ENCODE measurements around the gene OPCML. TPM values are rescaled to one million over a fixed set of nuclear protein-coding genes. Genes with fewer than 3 reads are reported as not detected.

Gene OPCML
- total RNA-seq, 1 donor from 2014 or later: not detected

GRCh38 chr11:132640952-132641351 is 891.3 kb downstream of the OPCML start:
- no peak for DNase-seq

- DNase-seq: no peak
Observed at GRCh38 chr11:132639986-132640385, 892.3 kb downstream of the OPCML start.

DNA sequence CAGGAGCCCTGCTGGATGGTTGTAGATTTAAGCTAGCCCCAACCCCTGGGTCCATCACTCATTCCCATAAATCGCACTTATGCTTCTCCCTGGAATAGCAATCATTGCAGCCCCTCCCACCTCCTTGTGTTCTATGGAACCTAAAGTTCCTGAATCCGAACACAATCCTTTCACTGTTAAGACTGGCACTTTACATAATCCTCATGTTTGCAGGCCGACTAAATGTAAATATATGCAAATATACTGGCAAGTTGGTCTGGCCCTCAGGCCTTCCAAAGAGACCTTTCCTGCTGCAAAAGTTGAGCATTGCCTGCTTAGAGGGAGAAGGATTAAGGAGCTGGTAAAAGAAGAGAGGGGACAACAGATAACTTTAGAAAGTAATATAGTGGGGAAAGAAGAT is 892.9 kb downstream of the OPCML start:
- DNase-seq: no peak

GRCh38 chr11:132638423-132638822 is 893.9 kb downstream of the OPCML start:
- no peak for DNase-seq

GRCh38 chr11:132636523-132636922 is 895.8 kb downstream of the OPCML start:
- DNase-seq: no peak

- DNase-seq: peak; percentile 83
Observed at GRCh38 chr11:132632641-132633124, 899.6 kb downstream of the OPCML start.

- DNase-seq: no peak
Observed at GRCh38 chr11:132631989-132632388, 900.3 kb downstream of the OPCML start.

- no peak for DNase-seq
Observed at GRCh38 chr11:132627981-132628380, 904.3 kb downstream of the OPCML start.

DNA sequence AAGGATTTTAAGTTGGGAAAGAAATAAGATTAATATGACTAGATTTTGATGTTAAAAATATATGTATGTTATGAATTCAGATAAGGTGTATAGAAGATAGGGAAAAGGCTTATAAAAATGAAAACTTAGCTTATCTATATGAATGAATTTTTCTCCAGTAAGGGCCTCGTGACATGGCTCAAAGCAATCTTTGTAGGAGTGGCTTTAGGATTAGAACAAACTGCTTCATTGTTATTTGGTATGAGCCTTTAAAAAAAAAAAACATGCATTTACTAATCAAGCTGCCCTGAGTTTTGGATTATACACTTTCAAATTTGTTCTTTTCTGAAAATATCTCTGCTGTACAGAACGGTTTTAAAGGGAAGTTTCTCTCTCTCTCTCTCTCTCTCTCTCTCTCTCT is 905.9 kb downstream of the OPCML start:
- DNase-seq: no peak

DNA sequence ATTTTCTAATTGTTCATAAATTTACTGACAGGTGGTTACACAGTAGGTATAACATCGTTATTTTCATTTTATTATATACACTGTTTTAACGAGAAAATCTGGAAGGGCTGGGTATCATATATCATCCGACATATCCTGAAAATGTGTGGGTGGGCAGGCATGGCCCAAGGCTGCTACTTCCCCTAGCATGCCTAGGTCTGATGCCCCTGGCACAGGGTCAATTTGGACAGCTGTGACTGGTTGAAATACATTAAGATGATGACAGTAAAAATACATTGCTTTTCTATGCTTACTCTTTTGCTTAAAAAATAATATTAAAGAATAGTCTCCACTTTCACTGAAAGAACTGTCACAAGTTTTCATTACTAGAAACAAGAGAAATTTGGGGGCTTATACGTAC is 908.8 kb downstream of the OPCML start:
- DNase-seq: no peak

- no peak for DNase-seq
Observed at GRCh38 chr11:132621976-132622580, 910.2 kb downstream of the OPCML start.

DNA sequence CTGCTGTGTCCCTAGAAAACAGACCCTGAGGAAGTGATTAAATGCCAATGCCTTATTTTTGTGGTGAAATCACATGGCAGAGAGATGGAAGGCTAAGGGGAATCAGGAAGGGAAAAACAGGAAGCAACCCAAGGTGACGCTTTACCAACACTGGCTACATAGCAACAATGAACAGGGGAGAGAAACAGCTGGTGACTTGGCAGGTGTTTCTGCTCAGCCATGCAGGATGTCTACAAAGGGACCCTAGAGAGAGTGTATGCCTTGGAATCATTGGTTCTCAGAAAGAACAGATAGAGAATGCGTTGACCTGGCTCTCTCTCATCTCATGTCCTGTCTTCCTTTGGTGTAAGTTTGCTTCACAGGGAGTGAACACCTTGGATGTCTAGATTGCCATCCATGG is 911.9 kb downstream of the OPCML start:
- no peak for DNase-seq

DNA sequence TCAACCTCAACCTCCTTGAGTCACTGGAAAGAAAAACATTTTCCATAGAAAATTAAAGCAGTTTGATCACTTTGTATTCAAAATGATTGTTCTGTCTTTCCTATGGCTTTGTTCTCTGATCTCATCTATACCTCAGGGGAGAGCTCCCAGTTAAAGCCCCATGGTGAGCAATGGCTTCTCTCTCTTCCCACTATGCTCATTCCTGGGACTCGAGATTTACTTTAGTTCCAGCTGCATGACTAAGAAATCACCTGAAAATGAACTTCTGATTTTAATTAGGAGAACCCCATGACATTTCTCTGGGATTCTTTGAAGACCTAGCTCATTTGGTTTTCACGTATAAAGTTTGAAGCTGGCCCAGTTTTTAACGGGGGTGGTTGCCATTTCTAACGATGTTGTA is 921.5 kb downstream of the OPCML start:
- DNase-seq: no peak

- no peak for DNase-seq
Observed at GRCh38 chr11:132610216-132610615, 922.1 kb downstream of the OPCML start.

- DNase-seq: no peak
Observed at GRCh38 chr11:132607575-132607974, 924.7 kb downstream of the OPCML start.

GRCh38 chr11:132605825-132606570 is 926.3 kb downstream of the OPCML start:
- DNase-seq: no peak

- DNase-seq: no peak
Observed at GRCh38 chr11:132604431-132604830, 927.9 kb downstream of the OPCML start.

DNA sequence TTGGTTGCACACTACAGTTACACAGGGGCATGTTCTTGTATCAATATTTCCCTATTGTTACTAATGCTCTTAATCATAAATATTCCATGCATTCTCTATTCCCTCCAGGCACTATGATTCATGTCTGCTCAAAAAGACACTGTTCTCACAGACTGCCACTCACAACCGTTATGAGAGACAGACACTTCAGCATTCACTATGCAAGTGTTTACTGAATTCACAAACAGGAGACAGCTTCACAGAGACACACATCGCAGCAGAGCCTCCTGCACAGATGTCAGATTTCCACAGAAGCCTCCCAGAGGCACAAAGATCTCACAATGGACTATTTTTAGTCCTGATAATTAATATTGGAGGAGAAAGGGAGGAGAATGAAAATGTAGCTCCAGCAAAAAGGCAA is 930.4 kb downstream of the OPCML start:
- DNase-seq: no peak

DNA sequence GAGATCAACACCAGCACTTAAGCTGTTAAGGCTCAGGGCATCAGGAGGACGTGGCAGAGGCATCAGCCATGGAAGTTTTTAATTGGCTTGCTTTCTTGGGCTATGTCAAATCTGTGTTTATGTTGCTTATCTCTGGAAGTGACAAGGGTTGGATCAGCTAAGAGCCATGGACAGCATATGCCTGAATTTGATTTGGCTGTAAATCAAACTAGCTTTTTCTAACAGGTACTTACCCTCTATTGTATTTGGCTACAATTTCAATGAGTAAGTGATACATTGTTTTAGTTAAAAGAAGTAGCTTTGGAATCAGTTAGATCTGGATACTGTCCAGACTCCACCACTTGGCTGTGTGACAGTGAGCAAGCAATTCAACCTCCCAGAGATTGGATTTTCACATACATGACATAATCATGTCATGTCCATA is 936.6 kb downstream of the OPCML start:
- DNase-seq: peak; percentile 10

DNA sequence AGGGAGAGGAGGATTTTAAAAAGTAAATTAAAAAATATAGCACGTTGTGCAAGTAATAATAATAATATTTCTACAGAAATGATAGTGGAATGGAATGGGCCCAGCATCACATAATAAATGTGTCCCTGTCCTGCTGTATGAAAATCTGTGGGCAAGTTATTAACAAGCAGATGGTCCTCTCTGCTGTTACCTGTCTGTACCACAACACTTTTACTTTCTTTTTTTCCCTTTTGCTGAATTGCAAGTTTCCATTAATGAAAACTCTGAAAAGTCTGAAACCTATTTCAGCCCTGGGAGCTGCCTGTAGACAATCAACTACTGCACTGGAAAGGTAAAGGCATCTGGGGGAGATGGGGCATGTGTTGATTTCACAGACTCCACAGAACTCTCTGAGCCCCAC is 937.1 kb downstream of the OPCML start:
- no peak for DNase-seq

DNA sequence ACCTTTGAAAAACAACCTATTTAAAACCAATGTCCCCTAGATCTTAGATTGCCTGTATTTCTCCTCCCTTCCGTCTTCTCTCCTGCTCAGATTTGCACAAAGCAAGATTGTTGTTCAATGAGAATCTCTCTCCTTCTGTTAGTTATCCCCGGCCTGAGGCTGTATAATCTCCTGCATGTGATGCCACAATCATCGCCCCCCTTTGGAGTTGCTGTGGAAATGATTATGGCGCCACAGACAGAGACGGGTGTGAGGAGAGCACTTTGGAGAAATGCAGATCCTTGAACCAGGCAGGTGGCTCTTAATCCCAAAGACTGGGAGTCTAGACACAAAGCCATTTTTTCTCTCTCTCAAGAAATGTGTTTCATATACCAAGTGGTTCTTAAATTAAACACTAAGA is 941.3 kb downstream of the OPCML start:
- no peak for DNase-seq

GRCh38 chr11:132590554-132590953 is 941.7 kb downstream of the OPCML start:
- no peak for DNase-seq

GRCh38 chr11:132589791-132590190 is 942.5 kb downstream of the OPCML start:
- DNase-seq: peak; percentile 7

DNA sequence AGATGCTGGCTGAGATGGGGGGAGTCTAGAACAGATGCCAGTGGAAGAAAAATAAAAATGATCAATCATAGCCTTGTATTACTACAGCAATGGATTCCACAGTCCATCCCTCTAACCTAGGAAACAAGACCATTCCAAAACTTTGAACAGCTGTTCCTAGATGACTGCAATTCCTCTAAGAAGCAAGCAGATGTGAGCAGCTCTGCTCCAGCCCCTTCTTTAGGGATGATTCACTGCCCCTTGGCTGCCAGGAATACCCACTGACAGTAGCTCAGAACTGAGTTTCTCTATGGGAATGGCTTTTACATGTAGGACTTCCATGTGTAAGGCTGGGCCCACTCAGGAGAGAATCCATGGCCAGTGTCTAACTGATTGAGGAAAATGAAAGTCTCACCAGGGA is 943.9 kb downstream of the OPCML start:
- no peak for DNase-seq
